ENCODE measurements around the gene RIT2.

Gene RIT2

GRCh38 chr18:42941021-42941420, 174.5 kb downstream of the RIT2 start:
- no peaks in the 10 kb centered on the region for H3K4me1 ChIP-seq (ENCODE audit: insufficient read depth, poor library complexity, severe bottlenecking)
- H3K27me3 ChIP-seq (ENCODE audit: insufficient read depth, poor library complexity, severe bottlenecking) = no peaks in the 10 kb centered on the region
- H3K4me3 ChIP-seq (ENCODE audit: severe bottlenecking) = no peak overlapping the region
- no peak for DNase-seq (ENCODE audit: low spot score)
- no peaks in the 10 kb centered on the region for H3K9me3 ChIP-seq (ENCODE audit: severe bottlenecking)
- no peak for ATAC-seq (ENCODE audit: low read depth)
- H3K36me3 ChIP-seq (ENCODE audit: low read depth) = no peaks in the 10 kb centered on the region
- no peak for TF ChIP-seq CTCF (IDR thresholded peaks at IDR 0.05; ENCODE audit: poor library complexity, severe bottlenecking)
- no peak overlapping the region for H3K27ac ChIP-seq (ENCODE audit: poor library complexity, severe bottlenecking)

DNA sequence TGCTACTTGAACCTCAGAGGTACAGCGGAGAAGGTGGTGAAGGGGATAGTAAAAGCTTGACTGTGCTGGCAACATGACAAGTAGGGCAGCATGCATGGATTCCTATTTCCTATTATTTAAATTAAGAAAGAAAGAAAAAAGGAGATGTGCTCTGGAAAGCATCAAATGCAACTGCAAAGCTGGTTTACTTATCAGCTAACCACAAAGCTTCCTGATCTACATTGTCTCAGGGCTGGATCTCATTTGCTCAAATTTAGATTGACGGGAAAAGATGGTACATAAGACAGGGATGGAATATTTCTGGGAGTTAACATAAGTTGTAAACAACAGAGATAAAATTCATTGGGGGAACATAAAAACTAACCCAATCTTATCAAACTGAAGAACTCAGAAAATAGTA, 178.0 kb downstream of the RIT2 start:
- no peak overlapping the region for H3K4me3 ChIP-seq (ENCODE audit: severe bottlenecking)
- no peak for DNase-seq (ENCODE audit: low spot score)
- ATAC-seq (ENCODE audit: low read depth) = no peak

DNA sequence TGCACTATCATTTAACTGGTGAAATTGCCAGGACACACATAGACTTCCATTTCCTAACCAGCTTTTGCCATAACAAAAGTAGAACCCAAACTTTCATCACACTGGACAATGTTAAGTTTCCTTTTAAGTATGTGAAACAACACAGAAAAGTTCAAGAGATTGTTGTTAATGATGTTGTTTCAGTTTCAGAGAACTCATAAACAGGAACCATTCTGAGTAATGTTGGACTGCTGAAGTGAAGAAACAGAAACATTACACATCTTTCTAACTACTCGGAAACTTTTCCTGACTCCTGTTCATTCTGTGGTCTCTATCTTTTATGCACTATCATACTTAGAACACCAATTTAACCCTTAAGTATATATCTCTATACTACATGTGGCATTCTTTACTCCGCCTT, 179.2 kb downstream of the RIT2 start:
- TF ChIP-seq CTCF (IDR thresholded peaks at IDR 0.05; ENCODE audit: poor library complexity, severe bottlenecking) = no peak
- Histone ChIP-seq H3K36me3 (ENCODE audit: low read depth) (no peaks in the 10 kb centered on the region), H3K4me3 (ENCODE audit: severe bottlenecking) (no peak overlapping the region), H3K27me3 (ENCODE audit: insufficient read depth, poor library complexity, severe bottlenecking) (no peaks in the 10 kb centered on the region), H3K4me1 (ENCODE audit: insufficient read depth, poor library complexity, severe bottlenecking) (no peaks in the 10 kb centered on the region), H3K27ac (ENCODE audit: poor library complexity, severe bottlenecking) (no peak overlapping the region), H3K9me3 (ENCODE audit: severe bottlenecking) (no peaks in the 10 kb centered on the region)
- DNase-seq (ENCODE audit: low spot score) (no peak), ATAC-seq (ENCODE audit: low read depth) (no peak)

More for the DNA sequence above, 178.0 kb downstream of the RIT2 start:
- Histone ChIP-seq H3K4me1 (ENCODE audit: insufficient read depth, poor library complexity, severe bottlenecking) (no peaks in the 10 kb centered on the region), H3K27me3 (ENCODE audit: insufficient read depth, poor library complexity, severe bottlenecking) (no peaks in the 10 kb centered on the region), H3K9me3 (ENCODE audit: severe bottlenecking) (no peaks in the 10 kb centered on the region), H3K36me3 (ENCODE audit: low read depth) (no peaks in the 10 kb centered on the region), H3K27ac (ENCODE audit: poor library complexity, severe bottlenecking) (no peak overlapping the region)
- no peak for TF ChIP-seq CTCF (IDR thresholded peaks at IDR 0.05; ENCODE audit: poor library complexity, severe bottlenecking)

- no peak for TF ChIP-seq CTCF (IDR thresholded peaks at IDR 0.05; ENCODE audit: poor library complexity, severe bottlenecking)
- Histone ChIP-seq H3K4me3 (ENCODE audit: severe bottlenecking) (no peak overlapping the region), H3K36me3 (ENCODE audit: low read depth) (no peaks in the 10 kb centered on the region), H3K9me3 (ENCODE audit: severe bottlenecking) (no peaks in the 10 kb centered on the region), H3K4me1 (ENCODE audit: insufficient read depth, poor library complexity, severe bottlenecking) (no peaks in the 10 kb centered on the region), H3K27me3 (ENCODE audit: insufficient read depth, poor library complexity, severe bottlenecking) (no peaks in the 10 kb centered on the region), H3K27ac (ENCODE audit: poor library complexity, severe bottlenecking) (no peak overlapping the region)
- ATAC-seq (ENCODE audit: low read depth) (no peak), DNase-seq (ENCODE audit: low spot score) (no peak)
Observed at GRCh38 chr18:42931491-42931890, 184.0 kb downstream of the RIT2 start.

GRCh38 chr18:42929857-42930256, 185.6 kb downstream of the RIT2 start:
- DNase-seq (ENCODE audit: low spot score) (no peak), ATAC-seq (ENCODE audit: low read depth) (peak; percentile 56; the same call in 2 of the 3 replicates)
- no peaks in the 10 kb centered on the region for H3K36me3 ChIP-seq (ENCODE audit: low read depth)
- H3K9me3 ChIP-seq (ENCODE audit: severe bottlenecking) = no peaks in the 10 kb centered on the region
- no peak overlapping the region for H3K4me3 ChIP-seq (ENCODE audit: severe bottlenecking)
- H3K27ac ChIP-seq (ENCODE audit: poor library complexity, severe bottlenecking) = no peak overlapping the region
- no peaks in the 10 kb centered on the region for H3K27me3 ChIP-seq (ENCODE audit: insufficient read depth, poor library complexity, severe bottlenecking)
- no peaks in the 10 kb centered on the region for H3K4me1 ChIP-seq (ENCODE audit: insufficient read depth, poor library complexity, severe bottlenecking)
- no peak for TF ChIP-seq CTCF (IDR thresholded peaks at IDR 0.05; ENCODE audit: poor library complexity, severe bottlenecking)

All from RWPE2 (cell line).